KMS-11 (cell line): ENCODE measurements around the gene RHOB.

Experiments used
- H2AFZ ChIP-seq: fragments of 200-600 bp; sonication (generic); 2 replicates; pipeline ENCODE4 v1.6.1; 2016; ENCODE audit warnings: antibody characterized with exemption, mixed run types, low read depth
- H3K27ac ChIP-seq: fragments of 200-600 bp; sonication (generic); 2 replicates; pipeline ENCODE4 v1.6.1; 2016; ENCODE audit warnings: mild to moderate bottlenecking, mixed run types
- H3K27me3 ChIP-seq: fragments of 200-600 bp; sonication (generic); 2 replicates; pipeline ENCODE4 v1.6.1; 2017; ENCODE audit warnings: mild to moderate bottlenecking, low read depth, mixed run types, moderate library complexity; ENCODE audit not compliant: insufficient read depth
- H3K36me3 ChIP-seq: fragments of 200-600 bp; sonication (generic); 2 replicates; pipeline ENCODE4 v1.6.1; 2017; ENCODE audit warnings: mild to moderate bottlenecking, mixed run types; ENCODE audit not compliant: insufficient read depth
- H3K4me1 ChIP-seq: fragments of 200-600 bp; sonication (generic); 2 replicates; pipeline ENCODE4 v1.6.1; 2016; ENCODE audit warnings: mild to moderate bottlenecking, low read depth, mixed run types; ENCODE audit not compliant: poor library complexity, severe bottlenecking
- H3K4me2 ChIP-seq: fragments of 200-600 bp; sonication (generic); 2 replicates; pipeline ENCODE4 v1.7.0; 2016; ENCODE audit warnings: mild to moderate bottlenecking, mixed run types
- H3K4me3 ChIP-seq: fragments of 200-600 bp; sonication (generic); IDR thresholded peaks from 2 replicates; pipeline ENCODE4 v1.6.1; 2017; ENCODE audit warnings: low read depth, low read length, mixed read lengths; ENCODE audit not compliant: insufficient read depth
- H3K79me2 ChIP-seq: fragments of 200-600 bp; sonication (generic); 2 replicates; pipeline ENCODE4 v1.6.1; 2016; ENCODE audit warnings: low read depth, mixed run types; ENCODE audit not compliant: insufficient read depth
- H3K9ac ChIP-seq: fragments of 200-600 bp; sonication (generic); 2 replicates; pipeline ENCODE4 v1.6.1; 2016; ENCODE audit warnings: mild to moderate bottlenecking, mixed run types
- H4K20me1 ChIP-seq: fragments of 200-600 bp; sonication (generic); 2 replicates; pipeline ENCODE4 v1.6.1; 2016; ENCODE audit warnings: mild to moderate bottlenecking, mixed run types; ENCODE audit not compliant: insufficient read depth
- TF ChIP-seq, protein P1 (sequence below): fragments of 200-600 bp; sonication (generic); conservative IDR thresholded peaks from 2 replicates; pipeline ENCODE4 v1.6.1; 2017; ENCODE audit warnings: low read depth, mild to moderate bottlenecking, antibody characterized with exemption, low read length, moderate library complexity, mixed read lengths

RHOB gene

DNA sequence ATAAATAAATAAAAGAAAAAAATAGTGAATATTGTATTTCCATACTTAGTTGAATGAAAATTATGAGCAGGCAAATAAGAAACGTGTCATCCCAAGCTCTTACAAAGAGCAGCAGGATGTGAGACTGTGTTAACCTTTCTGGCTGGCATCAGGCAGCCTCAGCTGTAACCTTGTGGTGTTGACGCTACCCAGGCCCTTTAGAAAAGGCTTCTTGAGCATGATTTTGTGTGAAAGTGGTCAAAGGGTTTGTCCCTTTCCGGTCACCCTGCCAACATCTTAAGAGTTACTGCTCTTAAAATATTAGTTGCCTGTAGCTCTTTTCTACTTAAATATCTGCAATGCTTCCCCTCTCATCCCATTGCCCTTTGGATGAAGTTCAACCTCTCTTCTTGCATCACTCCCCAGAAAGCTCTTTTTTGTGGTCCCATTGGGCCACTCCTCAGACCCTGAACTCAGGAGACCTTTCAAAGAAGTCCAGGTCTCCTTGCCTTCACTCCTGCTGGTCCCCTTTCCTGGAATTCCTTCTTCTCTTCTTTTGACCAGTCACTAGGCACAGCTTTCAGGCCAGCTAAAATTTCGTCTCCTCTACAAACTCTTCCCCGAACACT lies 35.0 kb downstream of the RHOB start:
- Histone ChIP-seq H3K27ac (no peak overlapping the region), H4K20me1 (no peaks in the 10 kb centered on the region), H3K9ac (no peak overlapping the region), H3K4me2 (no peak overlapping the region), H3K4me3 (no peak overlapping the region), H3K27me3 (no peaks in the 10 kb centered on the region), H2AFZ (no peak overlapping the region), H3K4me1 (peaks cover 21% of the 10 kb centered on the region), H3K36me3 (no peaks in the 10 kb centered on the region), H3K79me2 (no peaks in the 10 kb centered on the region)
- TF ChIP-seq, protein P1, sequence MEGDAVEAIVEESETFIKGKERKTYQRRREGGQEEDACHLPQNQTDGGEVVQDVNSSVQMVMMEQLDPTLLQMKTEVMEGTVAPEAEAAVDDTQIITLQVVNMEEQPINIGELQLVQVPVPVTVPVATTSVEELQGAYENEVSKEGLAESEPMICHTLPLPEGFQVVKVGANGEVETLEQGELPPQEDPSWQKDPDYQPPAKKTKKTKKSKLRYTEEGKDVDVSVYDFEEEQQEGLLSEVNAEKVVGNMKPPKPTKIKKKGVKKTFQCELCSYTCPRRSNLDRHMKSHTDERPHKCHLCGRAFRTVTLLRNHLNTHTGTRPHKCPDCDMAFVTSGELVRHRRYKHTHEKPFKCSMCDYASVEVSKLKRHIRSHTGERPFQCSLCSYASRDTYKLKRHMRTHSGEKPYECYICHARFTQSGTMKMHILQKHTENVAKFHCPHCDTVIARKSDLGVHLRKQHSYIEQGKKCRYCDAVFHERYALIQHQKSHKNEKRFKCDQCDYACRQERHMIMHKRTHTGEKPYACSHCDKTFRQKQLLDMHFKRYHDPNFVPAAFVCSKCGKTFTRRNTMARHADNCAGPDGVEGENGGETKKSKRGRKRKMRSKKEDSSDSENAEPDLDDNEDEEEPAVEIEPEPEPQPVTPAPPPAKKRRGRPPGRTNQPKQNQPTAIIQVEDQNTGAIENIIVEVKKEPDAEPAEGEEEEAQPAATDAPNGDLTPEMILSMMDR: no peak

DNA sequence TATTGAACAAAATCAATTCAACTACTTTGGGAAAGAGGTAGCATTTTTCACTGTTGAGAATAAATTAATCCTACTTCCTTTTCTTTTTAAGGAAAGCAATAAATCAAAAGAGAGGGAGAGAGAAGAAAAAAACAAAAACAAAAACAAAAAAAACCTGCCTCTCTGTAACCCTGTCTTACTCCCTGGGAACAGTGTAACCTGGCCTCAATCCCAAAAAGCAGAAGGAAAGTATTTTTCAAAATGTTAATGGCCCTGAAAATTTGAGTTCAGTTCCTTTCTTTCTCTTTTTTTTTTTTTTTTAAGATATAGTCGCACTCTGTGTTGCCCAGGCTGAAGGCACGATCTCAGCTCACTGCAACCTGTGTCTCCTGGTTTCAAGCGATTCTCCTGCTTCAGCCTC lies 35.9 kb downstream of the RHOB start:
- no peak overlapping the region for H3K4me3 ChIP-seq
- H3K27ac ChIP-seq: no peak overlapping the region
- H3K4me2 ChIP-seq: no peak overlapping the region
- H3K27me3 ChIP-seq: no peaks in the 10 kb centered on the region
- no peaks in the 10 kb centered on the region for H3K79me2 ChIP-seq
- H3K9ac ChIP-seq: no peak overlapping the region
- TF ChIP-seq, protein P1: no peak
- H3K36me3 ChIP-seq: no peaks in the 10 kb centered on the region
- no peak overlapping the region for H2AFZ ChIP-seq
- H3K4me1 ChIP-seq: peaks cover 21% of the 10 kb centered on the region
- H4K20me1 ChIP-seq: no peaks in the 10 kb centered on the region

DNA sequence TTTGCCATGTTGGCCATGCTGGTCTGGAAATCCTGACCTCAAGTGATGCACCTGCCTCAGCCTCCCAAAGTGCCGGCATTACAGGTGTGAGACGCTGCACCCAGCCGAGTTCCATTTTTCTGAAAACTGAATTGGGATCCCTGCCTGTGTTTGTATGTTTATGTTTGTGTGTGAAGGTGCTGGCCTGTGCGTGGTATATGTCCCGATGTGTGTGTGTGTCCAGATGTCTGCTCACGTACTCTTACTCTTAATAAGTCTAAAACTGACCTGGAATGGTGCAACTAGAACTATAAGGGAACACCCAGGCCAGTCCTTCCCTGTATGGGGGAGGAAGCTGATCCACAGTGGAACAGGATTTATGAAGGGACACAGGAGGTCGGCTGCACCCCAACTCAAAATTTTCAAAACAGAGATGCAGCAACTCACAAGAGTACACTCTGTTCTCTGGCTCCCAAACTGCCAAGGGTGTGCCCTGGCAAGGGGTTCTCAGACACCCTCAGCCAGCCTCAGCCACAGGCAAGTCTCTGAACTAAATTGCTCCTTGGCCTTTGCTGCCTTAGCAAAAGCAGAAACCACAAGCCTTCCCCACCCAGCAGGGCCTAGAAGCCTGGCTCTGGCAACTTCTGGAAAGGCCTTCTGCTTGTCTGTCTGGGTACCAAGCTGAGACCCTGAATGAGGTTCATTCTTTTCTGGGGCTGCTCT lies 36.5 kb downstream of the RHOB start:
- Histone ChIP-seq H4K20me1 (no peaks in the 10 kb centered on the region), H3K36me3 (no peaks in the 10 kb centered on the region), H3K4me1 (peaks cover 21% of the 10 kb centered on the region), H3K4me2 (peak overlapping the region; percentile 52), H2AFZ (peak overlapping the region; percentile 42; the same call in 1 of the 2 replicates), H3K27me3 (no peaks in the 10 kb centered on the region), H3K79me2 (no peaks in the 10 kb centered on the region), H3K9ac (peak overlapping the region; percentile 2; the same call in 1 of the 2 replicates), H3K4me3 (no peak overlapping the region), H3K27ac (peak overlapping the region; percentile 21; the same call in 1 of the 2 replicates)
- TF ChIP-seq, protein P1: no peak

DNA sequence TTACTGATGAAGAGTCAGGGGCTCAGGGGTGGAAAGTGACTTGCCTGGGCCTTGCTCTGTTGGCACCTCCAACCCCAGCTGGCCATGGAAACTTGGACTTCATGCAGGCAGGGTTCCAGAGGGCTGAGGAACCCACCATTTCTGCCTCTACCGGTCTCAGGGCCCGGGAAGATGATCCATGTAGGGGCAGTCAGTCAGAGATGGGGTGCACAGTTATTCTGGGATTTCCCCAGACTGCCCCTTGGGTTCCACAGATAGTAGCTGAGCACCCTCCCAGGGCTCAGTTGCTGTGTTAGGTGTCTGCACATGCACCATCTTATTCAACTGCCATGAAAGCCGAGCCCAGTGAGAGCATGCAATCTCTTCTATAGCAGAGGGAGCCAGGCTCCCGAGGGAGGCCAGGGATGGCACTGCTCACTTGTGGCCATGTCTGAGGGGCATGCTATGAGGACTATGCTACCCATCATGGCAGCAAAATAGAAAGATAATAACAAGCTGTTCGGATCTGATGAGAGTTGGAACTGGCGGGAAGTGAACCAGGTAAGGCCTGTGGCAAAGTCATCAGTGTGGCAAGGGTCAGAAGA lies 37.3 kb downstream of the RHOB start:
- TF ChIP-seq, protein P1: no peak
- H3K27ac ChIP-seq: peak overlapping the region; percentile 21; the same call in 1 of the 2 replicates
- peaks cover 21% of the 10 kb centered on the region for H3K4me1 ChIP-seq
- H3K36me3 ChIP-seq: no peaks in the 10 kb centered on the region
- H4K20me1 ChIP-seq: no peaks in the 10 kb centered on the region
- H3K9ac ChIP-seq: no peak overlapping the region; the same call in 1 of the 2 replicates
- H3K79me2 ChIP-seq: no peaks in the 10 kb centered on the region
- H2AFZ ChIP-seq: peak overlapping the region; percentile 42; the same call in 1 of the 2 replicates
- H3K4me3 ChIP-seq: no peak overlapping the region
- H3K4me2 ChIP-seq: peak overlapping the region; percentile 52; the same call in 1 of the 2 replicates
- no peaks in the 10 kb centered on the region for H3K27me3 ChIP-seq
